Neural progenitor cell (in vitro differentiated cells): ENCODE results near the gene RAB39A. TPM values are rescaled to one million over a fixed set of nuclear protein-coding genes. Genes with fewer than 3 reads are reported as not detected.

Experiments
- DNase-seq: peaks from one replicate; pipeline ENCODE4 v3.0.0-alpha.2; 2016; ENCODE audit warnings: low spot score
- H2AFZ ChIP-seq: fragments of 200-600 bp; sonication (generic); replicated peaks from 2 replicates; pipeline ENCODE4 v1.6.1; 2016; ENCODE audit warnings: antibody characterized with exemption
- H3F3A ChIP-seq: fragments of 200-600 bp; sonication (generic); 2 replicates; pipeline ENCODE4 v1.6.1; 2016; ENCODE audit warnings: antibody characterized with exemption, low read depth
- H3K27ac ChIP-seq: fragments of 200-600 bp; sonication (generic); 2 replicates; pipeline ENCODE4 v1.5.1; 2016; ENCODE audit warnings: mild to moderate bottlenecking
- H3K27me3 ChIP-seq: fragments of 200-600 bp; sonication (generic); 2 replicates; pipeline ENCODE4 v1.6.1; 2016; ENCODE audit warnings: mild to moderate bottlenecking, moderate library complexity
- H3K36me3 ChIP-seq: fragments of 200-600 bp; sonication (generic); 2 replicates; pipeline ENCODE4 v1.5.1; 2016
- H3K4me1 ChIP-seq: fragments of 200-600 bp; sonication (generic); 2 replicates; pipeline ENCODE4 v1.6.1; 2016; ENCODE audit warnings: mixed run types
- H3K4me2 ChIP-seq: fragments of 200-600 bp; sonication (generic); 2 replicates; pipeline ENCODE4 v1.6.1; 2016
- H3K4me3 ChIP-seq: fragments of 200-600 bp; sonication (generic); 2 replicates; pipeline ENCODE4 v1.5.1; 2016
- H3K79me2 ChIP-seq: fragments of 200-600 bp; sonication (generic); 2 replicates; pipeline ENCODE4 v1.6.1; 2016; ENCODE audit warnings: low read depth
- H3K9ac ChIP-seq: fragments of 200-600 bp; sonication (generic); 2 replicates; pipeline ENCODE4 v1.6.1; 2016
- H3K9me3 ChIP-seq: fragments of 200-600 bp; sonication (generic); 2 replicates; pipeline ENCODE4 v1.5.1; 2016; ENCODE audit warnings: low read depth
- H4K20me1 ChIP-seq: fragments of 200-600 bp; sonication (generic); 2 replicates; pipeline ENCODE4 v1.6.1; 2016; ENCODE audit warnings: low read depth
- H3K27ac Mint-ChIP-seq: 3 replicates; pipeline ENCODE4 v1.8.0; 2021; ENCODE audit warnings: mixed read lengths
- H3K27me3 Mint-ChIP-seq: 2 replicates; pipeline ENCODE4 v1.8.0; 2022; ENCODE audit warnings: low read depth, mild to moderate bottlenecking, inconsistent platforms, moderate library complexity, mixed read lengths; ENCODE audit not compliant: insufficient read depth
- H3K36me3 Mint-ChIP-seq: 3 replicates; pipeline ENCODE4 v1.8.0; 2021; ENCODE audit warnings: mixed read lengths
- H3K4me1 Mint-ChIP-seq: 3 replicates; pipeline ENCODE4 v1.8.0; 2021; ENCODE audit warnings: mixed read lengths
- H3K4me3 Mint-ChIP-seq: 3 replicates; pipeline ENCODE4 v1.8.0; 2021; ENCODE audit warnings: mild to moderate bottlenecking, moderate library complexity, mixed read lengths
- H3K9me3 Mint-ChIP-seq: 3 replicates; pipeline ENCODE4 v1.8.0; 2020; ENCODE audit warnings: mixed read lengths
- CTCF ChIP-seq: fragments of 200-600 bp; sonication (generic); IDR thresholded peaks from 2 replicates; pipeline ENCODE4 v1.5.1; 2017; ENCODE audit warnings: antibody characterized with exemption, mild to moderate bottlenecking
- EZH2 ChIP-seq: fragments of 200-600 bp; sonication (generic); IDR thresholded peaks from 2 replicates; pipeline ENCODE4 v1.6.1; 2017; ENCODE audit warnings: antibody characterized with exemption, mild to moderate bottlenecking, moderate library complexity
- EZH2phosphoT487 ChIP-seq: fragments of 200-600 bp; sonication (generic); IDR thresholded peaks from 2 replicates; pipeline ENCODE4 v1.6.1; 2017; ENCODE audit warnings: antibody characterized with exemption
- total RNA-seq: library from RNA; depleted of rRNA; stranded (reverse); fragments of >200 nt; gene quantifications from 2 replicates; pipeline ENCODE4 v1.2.3, GENCODE V29; 2015; ENCODE audit warnings: low replicate concordance

The RAB39A gene
- total RNA-seq, 1 donor from 2014 or later, result 13.2 TPM

DNA sequence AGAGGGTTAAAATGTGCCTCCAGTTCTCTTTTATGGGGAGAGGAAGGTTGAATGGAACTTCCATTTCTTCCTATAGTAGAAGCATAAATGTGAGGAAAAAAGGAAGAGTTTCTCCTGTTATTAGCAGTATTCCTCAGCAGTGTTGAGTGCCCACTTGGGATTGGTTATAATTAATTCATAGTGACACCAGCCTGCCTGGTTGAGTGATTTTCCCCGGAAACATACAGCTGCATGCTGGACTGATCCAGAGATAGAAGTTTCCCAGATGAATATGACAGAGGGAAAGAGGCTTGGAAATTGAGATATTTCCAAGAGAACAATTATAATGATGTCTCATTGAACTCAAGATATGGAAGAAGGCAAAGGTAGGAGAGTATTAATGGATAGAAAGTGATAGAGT lies 28.3 kb downstream of the RAB39A start:
- Histone ChIP-seq H3K4me1 (peaks cover 9% of the 10 kb centered on the region), H3K79me2 (peaks cover 6% of the 10 kb centered on the region), H3K36me3 (no peaks in the 10 kb centered on the region), H3K9ac (no peak overlapping the region), H3K9me3 (no peaks in the 10 kb centered on the region), H2AFZ (no peak overlapping the region), H4K20me1 (no peaks in the 10 kb centered on the region), H3K27ac (no peak overlapping the region), H3F3A (no peaks in the 10 kb centered on the region), H3K4me2 (no peak overlapping the region), H3K27me3 (no peaks in the 10 kb centered on the region), H3K4me3 (no peak overlapping the region)
- Mint-ChIP-seq H3K27me3 (no peaks in the 10 kb centered on the region), H3K4me1 (no peaks in the 10 kb centered on the region), H3K27ac (no peak overlapping the region), H3K9me3 (no peaks in the 10 kb centered on the region), H3K4me3 (no peak overlapping the region), H3K36me3 (no peaks in the 10 kb centered on the region)
- TF ChIP-seq EZH2phosphoT487, result no peak
- no peak for TF ChIP-seq CTCF
- no peak for TF ChIP-seq EZH2
- no peak for DNase-seq

DNA sequence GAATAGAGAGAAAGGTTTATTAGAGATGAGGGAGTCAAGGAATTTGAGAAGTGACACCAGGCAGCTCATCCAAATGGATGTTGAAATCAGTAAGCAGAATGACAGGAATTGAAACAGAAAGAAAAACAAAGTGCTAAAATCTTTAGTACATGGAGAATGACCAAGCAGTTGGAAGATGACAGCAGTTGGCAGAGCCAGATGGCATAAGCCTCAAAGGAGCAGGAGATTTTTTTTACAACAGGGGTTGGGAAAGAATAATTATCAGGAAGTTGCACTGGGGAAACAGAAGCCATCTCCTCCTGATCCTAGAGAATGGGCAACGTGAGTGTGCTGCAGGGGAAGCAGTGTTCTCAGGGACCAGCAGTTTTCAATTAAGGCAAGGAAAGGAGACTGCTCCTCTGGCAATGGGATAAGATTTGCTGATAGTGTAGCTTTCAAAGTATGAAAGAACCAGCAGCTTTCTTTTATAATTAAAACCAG lies 28.9 kb downstream of the RAB39A start:
- no peak overlapping the region for H3K4me3 Mint-ChIP-seq
- no peak for DNase-seq
- H3F3A ChIP-seq, result peaks cover 4% of the 10 kb centered on the region
- H3K4me2 ChIP-seq, result no peak overlapping the region
- H3K9me3 Mint-ChIP-seq, result no peaks in the 10 kb centered on the region
- H3K4me1 Mint-ChIP-seq, result no peaks in the 10 kb centered on the region
- H3K9ac ChIP-seq, result no peak overlapping the region
- no peaks in the 10 kb centered on the region for H3K27me3 ChIP-seq
- H3K36me3 Mint-ChIP-seq, result no peaks in the 10 kb centered on the region
- H3K27me3 Mint-ChIP-seq, result no peaks in the 10 kb centered on the region
- H2AFZ ChIP-seq, result no peak overlapping the region
- H3K4me3 ChIP-seq, result no peak overlapping the region
- H3K9me3 ChIP-seq, result no peaks in the 10 kb centered on the region
- no peak for TF ChIP-seq CTCF
- TF ChIP-seq EZH2, result no peak
- no peak for TF ChIP-seq EZH2phosphoT487
- no peak overlapping the region for H3K27ac Mint-ChIP-seq
- H3K36me3 ChIP-seq, result no peaks in the 10 kb centered on the region
- H4K20me1 ChIP-seq, result no peaks in the 10 kb centered on the region
- peaks cover 9% of the 10 kb centered on the region for H3K4me1 ChIP-seq
- peaks cover 6% of the 10 kb centered on the region for H3K79me2 ChIP-seq
- no peak overlapping the region for H3K27ac ChIP-seq

GRCh38 chr11:107961480-107961879 lies 33.2 kb downstream of the RAB39A start:
- no peaks in the 10 kb centered on the region for H3K9me3 Mint-ChIP-seq
- no peaks in the 10 kb centered on the region for H3K9me3 ChIP-seq
- no peak overlapping the region for H3K27ac ChIP-seq
- no peak overlapping the region for H3K27ac Mint-ChIP-seq
- TF ChIP-seq CTCF (no peak), EZH2 (no peak), EZH2phosphoT487 (no peak)
- DNase-seq, result no peak
- peaks cover 4% of the 10 kb centered on the region for H3K36me3 Mint-ChIP-seq
- no peak overlapping the region for H3K4me2 ChIP-seq
- no peaks in the 10 kb centered on the region for H3K27me3 ChIP-seq
- H3K9ac ChIP-seq, result no peak overlapping the region
- H3F3A ChIP-seq, result peaks cover 4% of the 10 kb centered on the region
- H3K79me2 ChIP-seq, result peaks cover 6% of the 10 kb centered on the region
- H3K4me1 ChIP-seq, result peaks cover 9% of the 10 kb centered on the region
- H3K27me3 Mint-ChIP-seq, result no peaks in the 10 kb centered on the region
- no peak overlapping the region for H3K4me3 ChIP-seq
- H3K4me1 Mint-ChIP-seq, result no peaks in the 10 kb centered on the region
- peaks cover 8% of the 10 kb centered on the region for H3K36me3 ChIP-seq
- H3K4me3 Mint-ChIP-seq, result no peak overlapping the region
- H2AFZ ChIP-seq, result no peak overlapping the region
- no peaks in the 10 kb centered on the region for H4K20me1 ChIP-seq
